ENCODE results near the gene FOXD2. TPM values are rescaled to one million over a fixed set of nuclear protein-coding genes. Genes with fewer than 3 reads are reported as not detected.

FOXD2 gene
- total RNA-seq = under 0.01 TPM in 2 replicates

DNA sequence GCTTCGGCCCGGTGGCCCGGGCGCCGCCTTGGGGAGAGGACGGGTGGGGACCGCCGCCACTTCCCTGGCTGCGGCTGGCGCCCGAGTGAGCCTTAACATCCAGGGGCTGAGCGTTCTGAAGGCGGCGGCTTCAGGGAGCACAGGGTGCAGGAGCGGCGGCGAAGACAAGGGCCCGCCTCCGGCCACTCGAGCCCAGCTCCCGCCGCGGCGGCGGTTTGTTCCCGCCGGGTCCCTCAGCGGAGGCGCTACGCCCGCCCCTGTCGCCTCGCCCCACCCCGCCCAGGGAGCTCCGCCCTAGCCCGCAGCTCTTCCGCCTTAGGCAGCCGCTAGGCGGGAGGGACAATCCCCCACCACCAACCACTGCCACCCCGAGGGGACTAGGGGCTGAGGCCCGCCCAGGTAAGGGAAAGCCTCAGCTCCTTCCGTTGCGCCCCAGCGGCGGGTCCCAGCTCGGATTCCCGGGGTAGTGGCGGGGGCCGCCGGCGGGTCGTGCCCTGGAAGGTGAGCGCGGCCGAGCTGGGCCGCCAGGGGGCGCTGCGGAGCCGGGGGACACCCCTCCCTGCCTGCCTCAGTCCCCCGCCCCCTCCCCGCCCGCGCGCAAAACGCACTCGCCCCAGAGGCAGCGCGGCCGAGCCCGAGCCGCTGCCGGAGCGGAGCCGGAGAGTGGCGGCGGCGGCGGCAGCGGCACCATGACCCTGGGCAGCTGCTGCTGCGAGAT is at the start of gene FOXD2:
TSS of gene FOXD2 (plus strand) at position 598 of the 718 bp plus-strand sequence. CDS start at position 690, 92 bp downstream.

DNA sequence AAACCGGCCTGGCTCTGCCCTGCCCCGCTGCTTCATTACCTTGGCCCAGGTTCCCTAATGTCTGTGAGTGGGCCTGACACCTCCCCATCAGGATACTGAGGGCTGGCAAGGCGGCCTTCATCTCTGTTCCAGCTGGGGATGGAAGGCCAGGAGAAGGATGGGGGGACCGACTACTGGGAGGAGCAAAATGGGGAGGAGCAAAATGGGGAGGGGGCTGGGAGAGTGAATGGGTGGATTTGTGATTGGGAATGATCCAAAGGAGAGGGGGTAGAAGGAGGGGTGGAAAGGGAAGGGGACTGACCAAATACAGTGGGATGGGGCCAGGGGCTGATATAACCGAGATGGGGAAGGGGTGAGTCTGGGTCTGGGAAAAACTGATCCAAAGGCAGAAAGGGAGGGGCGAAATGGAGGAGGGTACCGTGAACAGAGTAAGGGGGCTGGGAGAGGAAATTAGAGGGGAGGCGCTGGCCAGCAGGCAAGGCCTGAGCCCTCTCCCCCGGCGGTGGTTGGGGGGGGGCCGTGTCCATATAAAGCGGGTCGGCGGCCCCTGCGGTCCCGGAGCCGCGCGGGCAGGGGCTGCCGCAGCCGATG is 22.0 kb upstream of the FOXD2 start, which contains the start of gene FOXE3:
TSS of gene FOXE3 (plus strand) at position 558 of the 591 bp plus-strand sequence. CDS start at position 589, 31 bp downstream.

Other genes with a start within 250 kb of the FOXD2 start
- gene PDZK1IP1, start 248.0 kb upstream of the FOXD2 start, total RNA-seq = 2.3 and 73.0 TPM in 2 replicates
- gene TAL1, start 205.8 kb upstream of the FOXD2 start, total RNA-seq = under 0.01 TPM in 1 of 2 replicates, not detected in the other
- 1.7 and 2.9 TPM in 2 replicates for gene STIL, start 123.9 kb upstream of the FOXD2 start, total RNA-seq
- 116 and 119 TPM in 2 replicates for gene CMPK1, start 104.3 kb upstream of the FOXD2 start, total RNA-seq
- not detected in 2 replicates for gene FOXE3, start 21.8 kb upstream of the FOXD2 start, total RNA-seq

All from tracheal epithelial cell (primary cell).